ENCODE measurements around the gene INS.
"Not testable (repeated sequence)": the region's sequence is repeated elsewhere in the genome, so short reads cannot be mapped to it uniquely, and the experiment has no call there.

Gene INS

DNA sequence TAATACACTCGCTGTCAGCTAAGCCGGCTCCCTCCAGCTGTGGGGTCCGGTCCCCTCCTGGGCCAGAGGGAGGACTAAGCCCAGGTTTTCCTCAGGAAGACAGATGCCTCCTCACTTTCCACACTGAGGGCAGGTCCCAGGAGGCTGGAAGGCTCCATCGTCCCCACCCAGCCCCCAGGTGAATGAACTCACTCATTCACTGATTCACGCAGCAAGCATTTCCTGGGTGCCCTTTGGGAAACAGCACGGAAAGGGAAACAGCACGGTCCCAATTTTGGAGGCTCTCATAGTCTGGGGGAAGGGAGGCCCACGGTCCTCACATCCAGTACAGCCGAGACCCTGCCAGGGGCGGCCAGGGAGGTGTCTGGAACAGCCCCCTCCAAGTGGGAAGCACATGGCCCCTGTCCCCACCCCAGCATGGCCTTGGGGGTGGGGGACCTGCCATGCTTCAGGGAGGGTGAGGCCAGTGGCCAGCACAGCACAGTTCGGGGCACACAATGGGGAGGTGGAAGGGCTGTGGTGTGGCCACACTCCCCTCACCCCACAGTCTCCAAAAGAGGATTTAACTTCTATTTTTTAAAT is 19.9 kb upstream of the INS start:
- DNase-seq: no peak

DNA sequence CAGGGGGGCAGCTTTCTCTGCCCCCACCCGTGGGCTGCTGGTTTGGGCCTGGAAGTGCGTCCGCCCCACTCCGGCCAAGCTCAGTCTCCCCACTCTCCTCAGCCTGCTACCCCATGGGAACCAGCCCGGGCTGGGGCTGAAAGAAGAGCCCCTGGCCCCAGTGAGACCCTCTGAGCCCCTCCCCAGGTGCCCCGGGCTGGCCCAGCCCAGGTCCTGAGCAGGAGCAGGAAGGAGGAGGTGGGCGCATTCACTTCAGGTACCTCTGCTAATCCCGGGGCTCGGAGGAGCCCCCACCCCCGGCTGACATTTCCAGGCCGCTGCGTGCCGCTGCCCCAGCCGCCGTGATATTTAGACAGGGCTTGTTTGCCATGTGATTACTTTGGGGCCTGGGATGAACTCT is 19.3 kb upstream of the INS start:
- DNase-seq: no peak

DNA sequence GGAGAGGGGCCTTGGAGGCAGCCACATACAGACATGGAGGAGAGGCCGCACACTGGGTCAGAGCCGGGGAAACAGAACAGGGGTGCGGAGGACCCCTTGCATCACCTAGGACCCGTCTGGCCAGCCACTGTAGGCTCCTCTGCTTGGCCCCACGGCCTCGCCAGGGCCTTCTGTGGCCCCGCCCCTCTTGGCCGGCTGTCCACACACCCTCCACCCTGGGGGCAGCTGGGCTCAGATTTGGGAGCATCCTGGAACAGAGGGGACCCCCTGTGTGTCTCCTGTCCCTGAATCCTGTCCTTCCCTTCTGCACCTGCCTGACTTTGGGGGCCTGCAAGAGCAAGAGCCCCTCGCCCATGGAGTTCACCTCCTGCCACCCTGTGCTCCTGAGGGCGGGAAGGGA is 18.5 kb upstream of the INS start:
- no peak for DNase-seq

DNA sequence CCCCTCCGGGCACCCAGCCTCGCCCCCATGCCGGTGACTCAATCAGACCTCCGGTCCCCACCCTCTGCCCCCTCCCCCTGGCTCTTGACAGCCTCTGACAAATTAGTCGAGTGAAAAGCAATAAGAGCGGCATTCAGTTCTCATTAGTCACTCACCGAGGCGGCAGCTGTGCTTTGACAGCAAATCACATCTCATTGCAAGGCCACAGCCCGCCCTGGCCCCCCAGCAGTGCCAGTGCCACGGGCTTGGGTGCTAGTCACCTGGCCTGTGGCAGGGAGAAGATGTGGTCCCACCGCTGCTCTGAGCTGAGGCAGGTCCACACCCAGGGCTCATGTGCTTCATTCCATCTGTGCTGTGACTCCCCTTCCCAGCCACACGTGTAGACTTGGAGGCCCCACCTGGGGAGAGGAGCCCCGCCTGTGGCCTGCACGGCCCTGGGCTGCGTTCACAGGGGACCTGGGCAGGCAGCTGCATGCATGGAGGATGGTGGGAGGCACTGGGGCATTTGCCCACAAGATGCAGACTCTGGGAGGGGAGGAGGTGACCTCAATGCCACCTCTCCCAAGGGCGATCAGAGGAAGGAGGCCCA is 18.0 kb upstream of the INS start:
- DNase-seq: no peak

DNA sequence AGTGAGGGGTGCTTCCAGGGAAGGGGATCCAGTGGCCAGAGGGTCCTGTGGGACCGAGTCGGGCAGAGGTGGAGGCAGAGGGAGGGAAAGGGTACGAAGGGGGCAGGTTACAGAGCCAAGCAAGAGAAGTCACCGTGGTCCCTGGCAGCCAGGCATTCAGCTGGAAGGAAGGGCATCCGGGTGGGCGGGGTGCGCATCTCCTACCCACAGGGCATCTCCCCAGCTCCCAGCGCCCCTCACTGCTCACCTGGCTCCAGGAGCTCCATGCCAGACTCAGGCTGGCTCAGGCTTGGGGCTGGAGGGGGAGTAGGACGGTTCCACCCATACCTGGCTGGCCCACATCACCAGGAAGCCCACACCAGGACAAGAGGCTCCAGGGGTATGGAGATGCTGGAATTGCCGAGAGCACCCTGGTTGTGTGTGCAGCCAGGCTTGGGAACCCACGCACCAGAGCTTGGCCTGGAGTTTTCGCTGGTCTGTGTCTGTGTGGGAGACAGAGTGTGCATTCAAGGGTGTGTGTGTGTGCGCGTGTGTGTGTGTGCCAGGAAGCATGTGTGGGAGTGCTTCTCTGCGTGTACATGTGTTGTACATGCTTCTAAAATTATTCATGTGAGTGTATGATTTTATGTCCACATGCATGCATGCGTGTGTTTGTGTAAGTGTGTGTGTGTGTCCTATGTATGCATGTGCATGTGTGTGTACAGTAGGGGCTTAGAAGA is 17.2 kb upstream of the INS start:
- not testable (repeated sequence) for DNase-seq

DNA sequence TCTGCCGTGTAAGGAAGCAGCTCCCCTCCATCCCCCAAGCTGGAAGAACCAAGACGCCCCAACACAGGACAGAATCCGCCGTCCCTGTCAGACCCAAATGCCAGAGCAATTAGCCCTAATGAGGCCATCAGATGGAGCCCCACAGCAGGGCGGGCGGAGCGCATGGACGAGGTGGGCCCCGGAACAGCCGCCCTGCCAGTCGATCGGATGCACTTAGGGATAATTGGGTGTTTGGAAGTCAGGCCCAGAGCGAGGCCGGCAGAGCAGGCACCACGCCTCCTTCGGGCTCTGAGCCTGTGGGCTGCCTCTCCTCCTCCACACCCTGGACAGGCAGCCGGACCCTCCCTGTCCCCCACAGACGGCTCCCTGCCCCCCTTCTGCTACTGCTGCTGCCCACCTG is 16.1 kb upstream of the INS start:
- no peak for DNase-seq

DNA sequence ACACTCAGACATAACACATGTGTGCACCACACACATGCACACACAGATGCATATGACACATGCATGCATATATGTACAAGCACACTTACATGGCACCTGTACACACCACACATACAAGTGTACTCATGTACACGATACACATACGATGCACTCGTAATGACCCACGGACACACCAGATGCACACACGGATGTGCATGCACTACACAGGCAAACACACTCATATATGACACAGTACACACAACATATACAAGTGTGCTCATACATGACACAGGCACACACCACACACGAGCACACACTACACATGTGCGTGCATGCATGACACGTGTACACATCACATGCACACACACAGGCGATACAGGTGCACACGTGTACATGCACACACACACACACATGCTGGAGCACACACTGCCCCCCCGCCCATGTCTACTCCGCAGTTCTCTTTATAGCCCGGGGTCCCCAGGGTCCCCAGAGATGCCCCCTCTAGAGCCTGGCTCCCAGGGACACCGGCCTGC is 15.4 kb upstream of the INS start:
- no peak for DNase-seq

DNA sequence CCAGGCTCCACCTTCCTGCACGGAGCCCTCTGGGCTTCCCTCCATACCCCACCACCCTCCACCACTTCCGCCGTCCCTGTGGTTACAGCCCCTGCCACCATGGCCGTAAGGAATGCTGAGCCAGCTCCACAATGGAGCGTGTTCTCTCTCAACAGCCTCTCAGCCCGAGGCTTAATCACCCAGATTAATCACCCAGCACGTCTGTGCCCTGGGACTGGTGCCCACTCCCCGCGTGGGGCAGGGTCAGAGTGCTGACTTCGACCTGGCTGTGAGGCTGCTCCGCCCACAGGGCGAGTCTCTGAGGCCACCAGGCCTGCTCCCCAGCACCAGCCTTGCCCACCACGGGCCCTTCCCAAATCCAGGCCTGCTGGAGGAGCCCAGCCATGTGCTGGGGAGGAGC is 14.7 kb upstream of the INS start:
- DNase-seq: no peak

DNA sequence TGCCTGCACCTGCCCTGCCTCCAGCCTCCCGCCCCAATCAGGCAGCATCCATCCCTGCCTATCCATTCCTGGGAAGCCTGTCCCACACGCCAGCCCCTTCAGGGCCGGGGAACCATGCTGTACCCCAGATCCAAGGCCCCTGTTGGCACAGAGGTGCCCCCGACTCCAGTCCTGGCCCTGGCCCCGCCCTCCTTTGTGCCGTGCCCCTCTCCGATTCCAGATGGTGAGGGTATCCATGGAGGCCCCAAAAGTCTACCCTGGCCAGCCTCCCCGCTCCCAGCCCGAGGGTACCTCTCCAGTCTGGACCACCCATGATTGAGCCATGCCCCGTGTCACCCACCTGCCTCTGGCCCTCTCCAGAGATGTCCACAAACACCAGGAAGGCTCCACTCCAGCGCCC is 13.4 kb upstream of the INS start:
- DNase-seq: no peak

DNA sequence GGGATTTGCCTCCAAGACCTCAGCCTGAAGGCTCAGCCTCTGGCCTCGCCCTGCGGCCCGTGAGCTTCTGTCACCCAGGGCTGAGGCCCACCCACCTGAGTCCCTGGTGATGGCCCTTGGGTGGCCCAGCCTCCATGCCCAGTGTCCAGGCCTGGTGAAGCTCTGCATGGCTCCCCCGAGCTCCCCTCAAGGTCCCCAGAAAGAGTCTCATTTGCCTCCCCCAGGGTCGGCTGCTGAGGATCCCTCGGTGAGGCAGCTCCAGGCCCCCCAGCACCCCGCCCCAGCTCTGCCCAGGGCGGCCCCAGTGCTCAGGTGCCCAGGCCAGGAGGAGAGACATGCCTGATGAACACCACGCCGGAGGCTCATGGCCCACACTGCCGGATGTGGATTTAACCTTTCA is 12.8 kb upstream of the INS start:
- no peak for DNase-seq

DNA sequence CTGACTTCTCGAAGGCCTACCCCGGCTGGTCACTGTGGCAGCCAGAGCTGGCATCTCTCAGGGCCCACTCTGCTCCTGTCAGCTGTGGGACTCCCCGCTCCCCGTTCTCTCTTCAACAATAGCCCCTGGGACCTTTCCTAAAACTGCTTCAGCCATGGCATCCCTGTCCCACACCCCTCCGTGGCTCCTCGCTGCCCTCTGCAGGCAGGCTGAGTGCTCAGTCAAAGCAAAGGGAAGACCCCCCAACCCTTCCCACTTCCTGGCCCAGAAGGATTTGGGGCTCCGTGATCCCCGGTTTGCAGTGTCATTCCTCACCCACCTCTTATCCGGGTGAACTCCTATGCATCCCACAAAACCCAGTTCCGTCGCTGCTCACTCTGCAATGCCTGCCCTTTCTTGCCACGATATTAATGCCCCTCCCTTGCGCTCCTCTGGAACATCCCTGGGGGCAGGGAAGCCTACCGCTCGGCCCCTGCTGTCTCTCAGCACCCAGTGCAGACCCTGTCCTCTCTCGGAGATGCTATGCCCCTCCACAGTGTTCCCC is 12.2 kb upstream of the INS start:
- DNase-seq: no peak

DNA sequence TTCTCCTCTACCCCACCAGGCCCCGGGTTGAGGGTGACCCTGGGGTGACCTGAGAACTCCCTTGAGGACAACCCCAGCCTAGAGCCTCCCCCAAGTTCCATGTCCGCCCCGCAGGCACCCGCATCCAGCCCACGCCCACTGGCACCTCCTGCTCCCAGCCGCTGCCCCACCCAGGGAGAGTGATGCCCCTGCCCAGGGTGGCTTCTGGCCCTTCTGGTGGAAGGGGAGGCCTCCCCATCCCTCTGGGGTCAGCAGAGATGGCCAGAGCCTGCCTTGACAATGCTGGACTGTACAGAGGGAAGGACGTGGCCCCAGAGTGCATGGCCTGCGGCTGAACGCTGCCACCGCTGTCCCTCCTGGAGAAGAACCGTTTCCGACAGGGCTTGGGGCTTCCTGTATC is 11.7 kb upstream of the INS start:
- no peak for DNase-seq

DNA sequence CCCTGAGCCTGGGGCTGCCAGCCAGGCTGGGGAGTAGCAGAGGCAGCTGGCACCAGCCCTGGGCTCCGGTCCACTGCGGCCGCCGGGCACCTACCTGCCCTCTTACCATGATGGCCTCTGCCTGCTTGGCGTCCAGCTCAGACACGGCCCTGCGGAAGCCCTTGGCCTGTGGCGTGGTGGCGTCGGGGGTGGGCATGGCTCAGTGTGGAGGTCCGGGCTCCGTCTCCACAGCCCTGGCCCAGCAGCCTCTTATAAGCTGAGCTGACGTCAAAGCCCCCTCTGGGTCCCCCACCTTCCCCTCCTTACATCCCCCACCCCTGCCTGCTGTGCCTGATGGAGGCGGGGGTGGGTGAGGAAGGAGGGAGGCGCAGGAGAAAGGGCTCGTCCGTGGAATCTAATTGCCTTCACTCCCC is 10.6 kb upstream of the INS start, which contains the start of gene TH:
Gene TH (minus strand): TSS at position 225 of the 413 bp plus-strand sequence. CDS start 29 bp downstream, at position 196.
- DNase-seq: no peak

DNA sequence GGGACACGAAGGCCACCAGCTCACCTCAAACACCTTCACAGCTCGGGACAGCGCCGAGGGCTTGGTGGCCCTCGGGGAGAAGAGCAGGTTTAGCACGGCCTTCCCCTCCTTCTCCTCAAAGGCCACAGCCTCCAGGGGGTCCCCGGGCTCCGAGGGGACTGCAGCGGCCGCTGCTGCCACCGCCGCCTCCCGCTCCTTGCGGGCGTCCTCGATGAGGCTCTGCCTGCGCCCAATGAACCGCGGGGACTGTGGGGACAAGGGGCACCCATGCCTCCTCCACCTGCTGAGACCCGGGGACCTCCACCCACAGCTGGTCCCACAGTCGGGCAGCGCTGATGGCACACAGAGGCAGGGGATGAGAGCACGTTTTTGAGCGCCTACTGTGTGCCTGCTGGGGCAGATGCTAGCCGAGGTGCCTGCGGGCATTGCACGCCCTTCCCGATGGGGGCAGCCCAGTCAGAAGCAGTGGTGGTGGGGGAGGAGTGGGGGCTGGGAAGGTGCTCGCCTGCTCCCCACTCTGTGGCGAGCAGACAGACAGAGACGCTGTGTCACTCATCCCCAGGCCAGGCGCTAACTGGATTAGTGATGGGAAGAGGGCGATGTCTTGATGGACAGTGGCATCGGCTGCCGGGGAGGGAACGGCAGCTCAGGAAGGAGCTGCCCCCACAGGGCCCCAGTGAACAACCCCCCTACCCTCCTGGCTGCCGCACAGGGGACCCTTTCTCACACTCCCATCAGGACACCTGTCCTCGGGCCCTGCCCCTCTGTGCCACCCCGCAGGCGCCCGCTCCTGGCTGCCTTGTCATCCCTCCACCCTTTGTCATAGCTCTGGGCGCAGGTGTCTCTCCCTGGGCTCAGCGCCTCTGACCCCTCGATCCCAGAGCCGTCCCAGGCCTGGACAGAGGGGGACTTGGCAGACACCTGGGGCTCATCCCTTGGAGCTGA is 8.9 kb upstream of the INS start:
- DNase-seq: no peak

DNA sequence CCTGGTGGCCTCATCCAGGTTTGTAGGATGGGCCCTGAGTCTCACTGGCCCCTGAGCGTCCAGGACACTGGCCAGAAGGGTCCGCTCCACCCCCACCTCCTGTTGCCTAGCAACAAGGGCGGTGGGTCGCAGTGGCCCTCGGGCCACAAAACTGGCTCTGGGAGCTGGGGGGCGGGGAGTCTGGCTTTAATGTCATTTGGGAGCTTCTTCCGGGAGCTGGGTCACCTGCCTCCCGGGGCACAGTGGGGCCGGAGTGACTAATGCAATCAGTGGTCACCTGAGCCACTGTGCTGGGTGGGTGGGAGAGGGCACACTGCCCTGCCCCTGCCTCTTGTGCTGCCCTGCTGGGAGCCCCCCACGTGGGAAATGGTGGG is 8.0 kb upstream of the INS start:
- no peak for DNase-seq

DNA sequence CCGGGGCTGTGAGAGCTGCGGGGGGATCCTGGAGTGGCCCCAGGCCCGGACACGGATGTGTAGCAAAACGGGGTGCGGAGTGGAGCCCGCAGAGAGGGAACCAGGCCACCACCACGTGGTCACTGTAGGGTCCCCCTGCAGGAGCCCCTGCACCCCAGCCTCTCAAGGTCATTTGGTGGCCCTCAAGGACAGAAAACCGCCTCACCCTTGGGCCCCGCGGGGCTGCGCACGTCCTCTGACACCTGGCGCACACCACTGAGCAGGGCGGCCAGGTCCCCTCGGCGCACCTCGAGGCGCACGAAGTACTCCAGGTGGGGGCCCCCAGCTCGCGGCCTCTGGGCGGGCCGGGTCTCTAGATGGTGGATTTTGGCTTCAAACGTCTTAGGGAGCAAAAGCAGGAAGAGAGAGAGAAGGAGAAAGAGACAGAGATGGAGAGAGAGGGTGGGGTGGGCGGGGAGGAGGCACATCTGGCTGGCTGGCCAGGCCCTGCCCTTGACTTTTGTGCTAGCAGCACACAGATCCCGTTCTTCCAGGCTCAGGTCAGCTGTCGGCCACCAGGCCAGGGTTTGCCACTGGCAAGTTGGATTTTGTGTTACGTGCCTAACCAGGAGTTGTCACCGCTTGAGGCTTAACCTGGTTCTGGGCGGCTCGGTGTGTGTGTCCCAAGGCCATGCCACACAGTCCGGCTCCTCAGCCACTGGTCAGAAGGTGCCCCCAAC is 7.4 kb upstream of the INS start:
- no peak for DNase-seq

DNA sequence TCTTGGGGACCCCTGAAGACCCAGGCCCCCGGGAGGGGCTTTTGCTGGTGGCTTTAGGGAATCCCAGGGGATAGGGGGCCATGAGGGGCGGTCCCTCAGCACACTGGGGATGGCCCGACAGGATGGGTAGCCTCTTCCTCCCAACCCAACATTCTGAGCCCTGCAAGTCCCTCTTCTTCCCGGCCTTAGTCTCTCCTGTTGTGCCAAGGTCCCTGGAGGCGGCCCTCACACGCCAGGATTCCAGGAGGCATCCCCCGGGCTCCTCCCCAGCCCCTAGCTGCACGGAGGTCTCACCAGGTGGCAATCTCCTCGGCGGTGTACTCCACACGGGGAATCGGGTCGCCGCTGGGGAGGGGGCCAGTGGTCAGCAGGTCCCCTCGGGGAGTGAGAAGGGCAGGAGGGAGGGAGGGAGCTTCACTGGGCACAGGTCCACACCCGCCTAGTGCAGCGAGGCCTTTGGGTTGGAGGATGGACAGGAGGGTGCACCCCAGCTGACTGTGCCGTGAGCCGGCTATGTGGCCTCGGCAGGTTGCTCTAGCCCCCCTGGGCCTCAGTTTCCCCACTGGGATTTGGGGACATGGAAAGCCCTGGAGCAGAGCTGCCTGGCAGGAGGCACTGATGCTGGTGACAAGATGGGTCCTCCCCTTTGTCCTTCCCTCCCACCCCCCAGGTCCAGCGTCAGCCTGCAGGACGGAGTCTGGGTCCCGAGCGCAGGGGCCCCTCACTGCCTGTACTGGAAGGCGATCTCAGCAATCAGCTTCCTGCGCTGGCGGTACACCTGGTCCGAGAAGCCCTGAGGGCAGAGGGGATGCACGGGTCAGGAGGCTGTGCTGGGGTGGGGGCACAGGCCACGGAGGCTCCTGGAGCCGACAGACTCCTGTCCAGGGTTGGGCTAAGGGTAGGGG is 6.4 kb upstream of the INS start:
- DNase-seq: no peak

DNA sequence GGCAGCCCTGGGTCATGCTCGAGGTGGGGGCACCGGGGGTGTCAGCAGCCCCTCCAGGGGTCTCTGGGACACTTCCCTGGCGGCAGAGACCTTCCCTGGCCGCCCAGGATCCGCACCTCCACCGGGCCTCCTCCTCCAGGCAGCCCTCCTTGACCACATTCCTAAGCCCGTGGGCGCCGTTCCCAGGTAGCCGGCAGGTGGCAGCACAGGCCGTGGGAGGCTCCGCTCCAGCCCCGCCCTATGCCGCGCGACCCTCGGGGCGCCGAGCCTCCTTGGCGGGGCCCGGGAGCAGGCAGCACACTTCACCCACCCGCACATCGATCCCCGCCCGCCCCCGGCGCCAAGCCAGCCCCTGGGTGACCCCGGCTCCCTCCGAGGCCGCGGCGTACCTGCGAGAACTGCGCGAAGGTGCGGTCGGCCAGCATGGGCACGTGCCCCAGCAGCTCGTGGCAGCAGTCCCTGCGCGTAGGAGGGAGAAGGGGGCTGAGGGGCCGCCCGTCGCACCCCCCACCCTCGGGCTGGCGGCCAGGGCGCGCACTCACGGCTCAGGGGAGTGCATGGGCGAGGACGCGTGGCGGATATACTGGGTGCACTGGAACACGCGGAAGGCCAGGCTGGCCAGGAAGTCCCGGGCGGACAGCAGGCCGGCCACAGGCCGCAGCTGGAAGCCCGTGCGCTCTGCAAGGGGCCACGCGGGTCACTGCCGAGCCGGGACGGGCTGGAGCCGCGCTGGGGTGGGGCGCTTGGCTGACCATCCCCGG is 5.3 kb upstream of the INS start:
- DNase-seq: peak; percentile 22

DNA sequence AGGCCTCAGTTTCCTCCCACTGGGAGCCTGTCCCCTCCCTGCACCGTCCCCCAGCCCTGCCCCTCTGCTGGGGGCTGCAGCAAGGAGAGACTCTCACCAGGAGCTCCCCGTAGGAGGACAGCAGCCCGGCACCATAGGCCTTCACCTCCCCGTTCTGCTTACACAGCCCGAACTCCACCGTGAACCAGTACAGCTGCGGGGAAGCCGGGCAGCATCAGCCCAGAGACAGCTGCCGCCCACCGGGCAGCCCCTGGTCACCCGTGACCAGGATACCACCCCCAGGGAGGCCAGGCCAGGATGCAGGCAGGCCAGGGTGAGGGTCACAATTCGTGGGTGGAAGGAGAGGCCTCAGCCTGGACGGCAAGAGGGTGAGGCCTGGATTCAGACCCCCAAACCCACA is 4.6 kb upstream of the INS start:
- no peak for DNase-seq

DNA sequence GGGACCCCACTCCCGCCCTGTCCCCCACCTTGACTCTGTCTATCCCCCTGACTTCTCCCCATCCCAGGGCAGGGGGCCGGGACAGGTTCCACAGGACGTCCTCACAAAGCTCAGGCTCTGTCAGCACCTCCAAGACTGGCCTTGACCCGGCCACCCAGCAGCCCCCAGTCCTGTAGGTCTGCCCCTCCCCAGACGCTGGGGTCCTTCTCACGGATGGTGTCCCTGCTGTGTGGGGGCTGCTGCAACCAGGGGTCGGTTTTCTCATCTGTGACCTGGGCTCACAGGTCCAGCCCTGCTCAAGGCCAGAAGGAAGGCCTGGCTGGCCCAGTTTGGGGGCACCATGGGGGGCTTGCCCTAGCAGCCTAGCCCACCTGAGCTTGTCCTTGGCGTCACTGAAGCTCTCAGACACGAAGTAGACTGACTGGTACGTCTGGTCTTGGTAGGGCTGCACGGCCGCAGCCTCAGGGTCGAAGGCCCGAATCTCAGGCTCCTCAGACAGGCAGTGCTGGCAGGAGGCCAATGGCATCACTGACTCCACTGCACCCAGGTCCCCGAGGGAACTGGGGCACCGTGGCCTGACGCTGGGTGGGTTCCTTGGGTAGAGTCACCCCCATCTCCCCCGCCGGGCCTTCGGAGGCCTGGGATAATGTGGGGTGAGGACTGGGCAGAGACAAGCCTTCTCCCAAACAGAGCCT is 4.0 kb upstream of the INS start:
- no peak for DNase-seq

Data from NCI-H748 treated with DMSO at 0.1 percent for 48 hours (cell line).